GM10248 (cell line): ENCODE data around the gene CLDN7.
A peak's percentile ranks its signal among the peaks of the same experiment; 100 is the strongest.

Experiments
- CTCF ChIA-PET: fragments of 300-600 bp; sonication (Branson Sonifier 250); formaldehyde crosslinking; extraction: SDS; loops from one replicate; lab custom pipeline; 2021; ENCODE audit warnings: antibody characterized with exemption; lab: Yijun Ruan, JAX
- POLR2A ChIA-PET: fragments of 350-650 bp; sonication (Branson Sonifier 250); formaldehyde crosslinking; extraction: SDS; loops from one replicate; lab custom pipeline; 2020; ENCODE audit warnings: antibody characterized with exemption; lab: Yijun Ruan, JAX
- DNase-seq: peaks from one replicate; pipeline ENCODE4 v3.0.0; 2012; ENCODE audit errors: extremely low spot score
- CTCF ChIP-seq: IDR thresholded peaks from 2 replicates; pipeline ENCODE4 v1.5.1; 2012; ENCODE audit warnings: mild to moderate bottlenecking, low read depth; ENCODE audit errors: extremely low read depth, missing control alignments, control extremely low read depth

The CLDN7 gene

GRCh38 chr17:7220593-7221277 is 41.5 kb downstream of the CLDN7 start:
- ChIA-PET CTCF (interaction anchor here (0.8 to 3.7 kb wide), 14 partner anchors 9 to 175 kb away, joined by 3 to 31 read pairs (median 4); partner anchors contain the start of genes DVL2 and PHF23), POLR2A (interaction anchor here (0.5 to 1.0 kb wide), 4 partner anchors 9 to 205 kb away, joined by 3 to 4 read pairs (median 4); no protein-coding TSS in a partner anchor)
- TF ChIP-seq CTCF = peak; percentile 54
- peak; percentile 63 for DNase-seq

DNA sequence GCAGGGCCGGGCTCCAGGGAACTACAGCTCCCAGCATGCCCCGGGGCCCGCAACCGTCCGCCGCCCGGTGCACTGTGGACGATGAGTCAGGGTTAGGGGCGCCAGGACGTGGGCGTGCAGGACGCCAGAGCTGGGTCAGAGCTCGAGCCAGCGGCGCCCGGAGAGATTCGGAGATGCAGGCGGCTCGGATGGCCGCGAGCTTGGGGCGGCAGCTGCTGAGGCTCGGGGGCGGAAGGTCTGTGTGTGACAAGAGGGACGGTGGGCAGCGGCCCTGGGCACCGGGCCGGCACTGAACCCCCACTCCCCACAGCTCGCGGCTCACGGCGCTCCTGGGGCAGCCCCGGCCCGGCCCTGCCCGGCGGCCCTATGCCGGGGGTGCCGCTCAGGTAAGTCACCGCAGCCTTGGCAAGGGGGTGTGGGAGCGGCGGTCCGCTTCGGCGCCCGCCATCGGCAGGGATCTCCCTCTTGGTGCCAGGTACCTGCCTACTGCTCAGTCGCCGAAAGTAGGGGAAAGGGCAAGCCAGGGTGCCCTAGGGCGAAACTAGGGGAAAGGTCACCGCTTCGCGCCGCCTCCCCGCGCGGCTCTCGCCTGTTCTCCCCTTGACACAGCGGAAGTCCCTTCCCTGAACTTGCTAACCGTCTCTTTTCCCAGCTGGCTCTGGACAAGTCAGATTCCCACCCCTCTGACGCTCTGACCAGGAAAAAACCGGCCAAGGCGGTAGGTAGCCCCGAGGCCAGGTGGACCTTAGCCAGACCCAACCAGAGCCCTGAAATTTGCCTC is 42.3 kb downstream of the CLDN7 start, which contains the start of the genes ACADVL and DLG4:
ACADVL (plus strand) TSS at position 127 of the 781 bp plus-strand sequence; CDS start at position 174, 47 bp downstream.
DLG4 (minus strand) TSS at position 25 of the 781 bp plus-strand sequence.
- CTCF ChIA-PET = interaction anchor here (0.8 to 3.7 kb wide), 14 partner anchors 9 to 174 kb away, joined by 3 to 31 read pairs (median 4); partner anchors contain the start of genes DVL2 and PHF23
- no peak for TF ChIP-seq CTCF

DNA sequence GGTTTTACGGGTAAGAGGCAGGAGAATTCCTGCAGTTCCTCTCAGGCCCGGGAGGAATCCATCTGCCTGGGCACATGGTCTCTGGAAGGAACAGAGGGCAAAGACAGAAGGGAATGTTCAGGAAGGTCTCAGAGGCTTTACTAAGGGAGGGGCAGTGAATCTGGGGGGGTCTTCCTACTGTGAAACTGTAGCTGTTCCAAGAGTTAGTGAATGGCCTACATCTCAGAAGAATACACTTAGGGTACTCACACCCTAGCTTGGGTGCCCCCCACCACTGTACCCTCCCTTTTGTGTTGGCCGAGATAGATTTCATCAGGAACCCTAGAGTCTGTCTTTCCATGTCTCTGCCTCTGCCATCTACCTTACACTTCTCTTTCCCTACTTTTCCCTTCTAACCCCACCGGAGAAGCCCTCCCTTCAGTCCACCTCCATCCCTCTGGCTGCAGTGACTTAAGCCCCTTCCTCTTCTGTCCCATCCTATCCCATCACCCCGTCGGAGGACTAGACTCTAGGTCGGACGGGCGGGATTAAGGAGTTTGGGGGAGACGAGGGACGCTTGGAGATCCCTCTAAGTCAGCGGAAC is 43.0 kb downstream of the CLDN7 start:
- CTCF ChIA-PET = interaction anchor here (1.1 to 3.7 kb wide), 7 partner anchors 10 to 174 kb away, joined by 3 to 31 read pairs (median 6); partner anchors contain the start of gene DVL2
- TF ChIP-seq CTCF = no peak
- POLR2A ChIA-PET = interaction anchor here (0.6 to 1.7 kb wide), 3 partner anchors 18 to 1993 kb away, joined by 3 to 6 read pairs (median 5); no protein-coding TSS in a partner anchor
- no peak for DNase-seq

More for the DNA sequence above, 42.3 kb downstream of the CLDN7 start, which contains the start of the genes ACADVL and DLG4:
- POLR2A ChIA-PET = interaction anchor here (0.6 to 1.7 kb wide), 3 partner anchors 10 to 466 kb away, joined by 3 to 6 read pairs (median 4); no protein-coding TSS in a partner anchor
- peak; percentile 91 for DNase-seq

DNA sequence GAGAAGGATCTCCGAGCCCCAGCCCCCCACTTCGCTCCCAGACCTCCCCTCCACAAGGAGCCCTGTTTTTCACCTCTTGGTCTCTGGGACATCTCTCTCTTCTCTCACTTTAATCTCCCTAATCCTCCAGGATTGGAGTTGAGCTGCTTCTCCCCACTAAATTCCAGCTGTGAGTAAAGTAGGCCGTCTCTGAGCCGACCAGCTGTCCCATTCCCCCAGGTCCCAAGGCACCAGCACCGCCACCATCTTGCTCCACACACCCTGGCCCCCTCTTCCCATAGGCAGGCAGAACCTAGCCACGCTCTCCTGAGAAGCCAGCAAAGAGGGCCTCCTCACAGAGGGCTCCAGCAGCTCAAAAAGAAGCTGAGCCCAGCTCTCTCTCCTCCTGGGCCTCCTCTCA is 43.5 kb downstream of the CLDN7 start:
- POLR2A ChIA-PET = interaction anchor here (0.6 to 1.7 kb wide), 2 partner anchors 18 to 1993 kb away, joined by 5 to 6 read pairs; no protein-coding TSS in a partner anchor

GRCh38 chr17:7218166-7218565 is 44.1 kb downstream of the CLDN7 start:
- ChIA-PET POLR2A (no interaction called here), CTCF (interaction anchor here (1.2 kb wide), 1 partner anchor 78 kb away, joined by 6 read pairs; no protein-coding TSS in a partner anchor)
- DNase-seq = no peak
- no peak for TF ChIP-seq CTCF

More for the DNA sequence above, 43.5 kb downstream of the CLDN7 start:
- CTCF ChIA-PET = interaction anchor here (1.1 to 1.2 kb wide), 2 partner anchors 19 to 78 kb away, joined by 3 to 6 read pairs; no protein-coding TSS in a partner anchor
- DNase-seq = no peak
- no peak for TF ChIP-seq CTCF
